ENCODE measurements around the gene USP53. TPM values are rescaled to one million over a fixed set of nuclear protein-coding genes. Genes with fewer than 3 reads are reported as not detected.
"Not testable (repeated sequence)": the region's sequence is repeated elsewhere in the genome, so short reads cannot be mapped to it uniquely, and the experiment has no call there.

USP53 gene
- total RNA-seq, 1 donor from 2014 or later: 53.9 TPM

- DNase-seq (ENCODE audit: low spot score): no peak
Measured at GRCh38 chr4:119315036-119315435, 102.5 kb downstream of the USP53 start.

GRCh38 chr4:119317990-119318389 is 105.5 kb downstream of the USP53 start:
- no peak for DNase-seq (ENCODE audit: low spot score)

- DNase-seq (ENCODE audit: low spot score): peak; percentile 35
Measured at GRCh38 chr4:119321921-119322687, 109.6 kb downstream of the USP53 start, which contains the start of gene FABP2. Gene FABP2 (minus strand): TSS chr4:119322138. CDS start chr4:119322102, 36 bp downstream.

GRCh38 chr4:119328695-119329094 is 116.2 kb downstream of the USP53 start:
- no peak for DNase-seq (ENCODE audit: low spot score)

GRCh38 chr4:119329835-119330620 is 117.5 kb downstream of the USP53 start:
- DNase-seq (ENCODE audit: low spot score): peak; percentile 88

- DNase-seq (ENCODE audit: low spot score): not testable (repeated sequence)
Measured at GRCh38 chr4:119336332-119336979, 123.9 kb downstream of the USP53 start.

GRCh38 chr4:119337010-119337409 is 124.5 kb downstream of the USP53 start:
- peak; percentile 11 for DNase-seq (ENCODE audit: low spot score)

GRCh38 chr4:119339895-119340294 is 127.4 kb downstream of the USP53 start:
- not testable (repeated sequence) for DNase-seq (ENCODE audit: low spot score)

- DNase-seq (ENCODE audit: low spot score): not testable (repeated sequence)
Measured at GRCh38 chr4:119343293-119343692, 130.8 kb downstream of the USP53 start.

Other genes with a start within 250 kb of the USP53 start
- 3.6 TPM for gene MYOZ2, start 76.9 kb upstream of the USP53 start, total RNA-seq (ENCODE audit: insufficient read depth, low replicate concordance)
- gene FABP2, start 109.4 kb downstream of the USP53 start, total RNA-seq (ENCODE audit: insufficient read depth, low replicate concordance): 2.9 TPM